GM18951 (cell line): Measurements from ENCODE around the gene IL19.

Experiments
- POLR2A ChIP-seq: IDR thresholded peaks from 4 replicates; pipeline ENCODE4 v1.6.1; 2011; ENCODE audit warnings: mild to moderate bottlenecking; ENCODE audit not compliant: insufficient read length, insufficient read depth; ENCODE audit errors: extremely low read depth
- in situ Hi-C: fragments of 300-500 bp; cut with MboI; formaldehyde crosslinking; loops from one replicate; pipeline ENCODE4 v1.12.0; 2022; ENCODE audit warnings: low sequenced_read_pairs, mixed read lengths, inconsistent platforms; ENCODE audit not compliant: unreplicated experiment

IL19 gene, protein sequence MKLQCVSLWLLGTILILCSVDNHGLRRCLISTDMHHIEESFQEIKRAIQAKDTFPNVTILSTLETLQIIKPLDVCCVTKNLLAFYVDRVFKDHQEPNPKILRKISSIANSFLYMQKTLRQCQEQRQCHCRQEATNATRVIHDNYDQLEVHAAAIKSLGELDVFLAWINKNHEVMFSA

GRCh38 chr1:206770531-206771337 lies at the start of gene IL19:
Gene IL19, plus strand, starts transcription at chr1:206770773. Its CDS starts 65,890 bp downstream, at chr1:206836663.
- peak; percentile 76 for TF ChIP-seq POLR2A
- in situ Hi-C loops = no loop called here

DNA sequence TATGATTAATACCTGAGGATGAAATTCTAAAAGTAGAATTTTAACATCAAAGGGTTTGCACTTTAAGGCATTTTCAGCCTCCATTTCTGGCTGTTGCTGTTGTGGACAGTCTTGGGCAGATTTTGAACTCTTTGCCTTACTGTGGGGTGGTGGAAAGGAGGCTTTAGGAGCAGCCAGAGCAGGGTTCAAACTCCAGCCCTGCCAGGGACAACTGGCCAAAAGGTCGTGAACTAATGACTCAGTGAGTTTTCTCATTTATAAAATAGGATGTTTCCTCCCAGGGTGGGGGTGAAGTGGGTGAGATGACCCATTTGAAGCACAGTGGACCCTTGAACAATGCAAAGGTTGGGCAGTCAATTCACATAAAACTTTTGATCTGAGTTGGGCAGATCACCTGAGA lies 49.1 kb upstream of the IL19 start:
- TF ChIP-seq POLR2A = no peak
- in situ Hi-C loops = no loop called here

DNA sequence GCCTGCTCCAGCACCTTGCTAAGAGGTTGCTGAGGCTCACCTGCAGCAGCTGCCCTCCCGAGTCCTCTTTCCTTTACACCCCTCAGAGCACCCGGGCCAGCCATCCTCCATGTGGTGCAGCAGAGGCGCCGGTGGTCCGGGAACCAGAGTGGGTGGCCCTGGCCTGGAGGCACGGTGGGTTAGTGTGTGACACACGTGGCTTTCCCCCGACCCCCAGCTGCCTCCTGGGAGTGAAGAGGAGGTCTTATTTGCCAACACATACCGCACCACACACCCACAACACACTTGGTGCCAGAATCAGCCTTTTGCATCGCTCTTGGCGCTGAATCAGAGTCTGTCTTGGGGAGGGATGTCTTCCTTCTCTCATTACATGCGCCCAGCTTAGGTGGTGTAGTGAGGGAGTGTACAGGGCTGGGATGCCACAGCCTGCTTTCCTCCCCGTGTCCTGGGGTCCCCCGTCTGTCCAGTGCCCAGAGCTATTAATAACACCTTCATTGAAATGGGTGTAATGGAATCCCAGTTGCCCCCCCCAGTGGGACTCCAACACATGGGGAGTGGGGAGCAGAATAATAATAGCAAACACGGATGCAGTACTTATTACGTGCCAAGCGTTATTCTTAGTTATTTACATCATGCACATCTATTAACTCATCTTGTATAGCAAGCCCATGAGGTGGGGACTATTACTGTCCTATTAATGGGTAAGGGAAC lies 47.7 kb upstream of the IL19 start:
- in situ Hi-C loops = no loop called here
- no peak for TF ChIP-seq POLR2A

DNA sequence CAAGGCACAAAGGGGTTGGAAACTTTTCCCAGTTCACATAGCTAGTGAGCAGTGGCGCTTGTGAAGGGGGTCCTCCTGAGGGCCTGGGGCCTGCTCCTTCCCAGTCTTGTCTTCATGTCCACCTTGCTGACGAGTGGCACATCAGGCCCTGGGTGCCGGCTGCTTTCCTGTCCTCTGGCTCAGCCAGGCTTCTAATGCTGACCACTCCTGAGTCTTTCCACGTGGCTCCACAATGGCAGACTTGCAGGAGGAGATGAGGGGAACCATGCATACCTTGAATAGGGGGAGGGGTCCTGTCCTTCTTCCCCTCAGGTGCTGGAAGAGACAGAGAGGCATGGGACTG lies 47.1 kb upstream of the IL19 start:
- no peak for TF ChIP-seq POLR2A
- in situ Hi-C loops = no loop called here

DNA sequence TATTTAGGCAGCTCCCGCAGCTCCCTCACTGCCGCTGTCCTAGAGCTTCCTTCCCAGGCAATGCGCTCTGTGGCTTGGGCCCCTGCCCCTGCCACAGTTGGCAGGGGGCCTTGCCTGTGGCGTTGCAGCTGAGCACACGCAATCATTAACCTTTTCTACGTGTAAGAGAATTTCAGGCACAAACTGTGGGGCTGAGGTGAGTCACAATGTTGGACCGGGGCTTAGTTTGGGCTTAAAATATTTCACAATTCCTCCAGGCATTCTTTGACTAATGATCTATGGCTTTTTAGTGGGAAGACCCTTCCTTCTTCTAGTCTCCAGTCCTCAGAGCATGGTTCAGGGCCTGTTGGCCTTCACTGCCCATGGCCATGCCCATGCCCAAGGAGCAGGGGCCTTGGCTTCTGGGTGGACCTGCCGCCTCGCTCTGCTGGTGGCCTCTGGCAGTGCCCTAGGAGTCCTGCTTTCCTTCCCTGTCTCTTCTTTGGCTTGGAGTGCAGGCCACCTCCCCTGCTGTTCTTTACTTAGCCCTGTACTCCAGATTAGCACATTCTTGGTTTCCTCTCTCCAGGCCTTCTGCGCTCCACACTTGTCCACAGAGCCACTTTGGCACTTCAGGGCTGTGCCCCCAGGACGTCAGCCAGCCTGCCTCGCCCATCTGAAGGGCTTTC lies 46.6 kb upstream of the IL19 start:
- in situ Hi-C loops = no loop called here
- no peak for TF ChIP-seq POLR2A

- no peak for TF ChIP-seq POLR2A
- in situ Hi-C loops = loop anchor here (5.0 kb wide), 1 partner anchor 257 kb away; no protein-coding TSS in a partner anchor
These were observed 45.2 kb upstream of the IL19 start for GRCh38 chr1:206725109-206725963.

- in situ Hi-C loops = loop anchor here (5.0 kb wide), 1 partner anchor 254 kb away; no protein-coding TSS in a partner anchor
- no peak for TF ChIP-seq POLR2A
These were observed 42.4 kb upstream of the IL19 start for GRCh38 chr1:206727981-206728696.

DNA sequence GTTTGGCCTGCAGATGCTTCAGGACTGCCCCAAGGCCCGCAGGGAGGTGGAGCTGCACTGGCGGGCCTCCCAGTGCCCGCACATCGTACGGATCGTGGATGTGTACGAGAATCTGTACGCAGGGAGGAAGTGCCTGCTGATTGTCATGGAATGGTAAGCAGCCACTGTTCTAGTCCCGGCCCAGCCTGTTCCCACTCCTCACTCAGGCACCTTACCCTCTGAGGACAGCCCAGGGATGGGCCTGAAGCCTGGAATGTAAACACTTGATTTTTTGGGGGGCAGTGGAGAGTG lies 41.9 kb upstream of the IL19 start:
- no peak for TF ChIP-seq POLR2A
- in situ Hi-C loops = loop anchor here (5.0 kb wide), 1 partner anchor 254 kb away; no protein-coding TSS in a partner anchor

DNA sequence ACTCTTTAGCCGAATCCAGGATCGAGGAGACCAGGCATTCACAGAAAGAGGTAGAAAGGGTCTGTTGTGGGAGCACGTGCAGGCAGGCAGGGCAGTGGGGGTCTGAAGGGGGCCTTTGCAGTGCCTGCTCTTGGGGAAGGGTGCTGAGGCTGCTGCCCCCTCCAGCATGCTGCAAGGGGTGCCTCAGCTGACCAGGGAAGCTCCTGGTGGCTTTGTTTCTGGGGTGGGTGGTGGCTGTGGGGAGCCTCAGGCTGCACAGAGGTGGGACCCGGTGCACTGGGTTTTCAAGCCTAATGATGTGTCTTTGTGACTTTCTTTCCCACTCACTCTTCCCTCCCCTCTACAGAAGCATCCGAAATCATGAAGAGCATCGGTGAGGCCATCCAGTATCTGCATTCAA lies 41.5 kb upstream of the IL19 start:
- in situ Hi-C loops = loop anchor here (5.0 kb wide), 1 partner anchor 253 kb away; no protein-coding TSS in a partner anchor
- TF ChIP-seq POLR2A = no peak

DNA sequence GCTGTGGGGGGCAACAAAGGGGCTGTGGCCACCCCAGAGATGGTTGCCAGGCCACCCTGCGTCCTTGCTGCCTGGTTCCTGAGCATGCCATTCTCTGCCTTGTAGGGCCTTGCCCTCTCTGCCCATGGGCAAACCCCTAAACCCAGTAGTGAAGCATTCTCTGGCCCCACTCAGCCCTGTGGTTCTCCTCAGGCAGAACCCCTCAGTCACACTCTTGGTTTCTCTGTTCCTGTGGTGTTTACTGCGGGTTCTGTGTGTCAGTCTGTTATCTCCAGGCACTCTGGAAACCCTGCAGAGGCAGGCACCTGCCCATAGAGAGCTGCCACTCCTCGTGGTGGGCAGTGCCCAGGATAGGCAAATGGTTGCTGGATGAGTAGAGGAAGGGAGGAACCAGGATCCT lies 41.1 kb upstream of the IL19 start:
- no peak for TF ChIP-seq POLR2A
- in situ Hi-C loops = loop anchor here (5.0 kb wide), 1 partner anchor 253 kb away; no protein-coding TSS in a partner anchor

DNA sequence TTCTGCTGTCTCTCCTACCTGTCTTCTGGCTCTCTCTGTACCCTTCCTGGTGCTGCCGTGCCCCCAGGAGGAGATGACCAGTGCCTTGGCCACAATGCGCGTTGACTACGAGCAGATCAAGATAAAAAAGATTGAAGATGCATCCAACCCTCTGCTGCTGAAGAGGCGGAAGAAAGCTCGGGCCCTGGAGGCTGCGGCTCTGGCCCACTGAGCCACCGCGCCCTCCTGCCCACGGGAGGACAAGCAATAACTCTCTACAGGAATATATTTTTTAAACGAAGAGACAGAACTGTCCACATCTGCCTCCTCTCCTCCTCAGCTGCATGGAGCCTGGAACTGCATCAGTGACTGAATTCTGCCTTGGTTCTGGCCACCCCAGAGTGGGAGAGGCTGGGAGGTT lies 38.1 kb upstream of the IL19 start:
- no peak for TF ChIP-seq POLR2A
- in situ Hi-C loops = no loop called here

DNA sequence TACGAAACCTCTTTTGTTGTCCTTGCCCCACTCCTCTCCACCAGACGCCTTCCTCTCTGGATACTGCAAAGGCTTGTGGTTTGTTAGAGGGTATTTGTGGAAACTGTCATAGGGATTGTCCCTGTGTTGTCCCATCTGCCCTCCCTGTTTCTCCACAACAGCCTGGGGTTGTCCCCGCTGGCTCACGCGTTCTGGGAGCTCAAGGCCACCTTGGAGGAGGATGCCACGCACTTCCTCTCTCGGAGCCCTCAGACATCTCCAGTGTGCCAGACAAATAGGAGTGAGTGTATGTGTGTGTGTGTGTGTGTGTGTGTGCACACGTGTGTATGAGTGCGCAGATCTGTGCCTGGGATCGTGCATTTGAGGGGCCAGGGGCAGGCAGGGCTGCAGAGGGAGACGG lies 37.6 kb upstream of the IL19 start:
- in situ Hi-C loops = no loop called here
- no peak for TF ChIP-seq POLR2A
